ENCODE measurements around the gene FGF22.

Gene FGF22

DNA sequence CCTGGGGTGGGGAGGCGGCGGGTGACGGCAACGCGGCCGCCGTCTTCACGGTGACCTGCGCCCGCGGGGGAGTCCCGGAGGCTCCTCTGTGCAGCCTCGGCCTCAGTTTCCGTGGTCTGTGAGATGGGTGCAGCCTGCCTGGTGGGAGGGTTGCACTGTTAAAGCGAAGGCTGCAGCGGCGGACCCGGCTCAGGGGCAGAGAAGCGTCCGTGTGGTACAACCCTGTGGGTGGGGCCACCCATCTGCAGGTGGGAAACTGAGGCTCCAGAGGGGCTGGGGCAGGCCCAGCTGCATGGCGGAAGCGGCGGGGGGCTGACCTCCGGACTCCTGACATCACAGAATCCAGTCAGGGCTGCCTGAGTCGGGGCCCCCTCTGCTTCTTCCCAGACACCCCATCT lies 481 bp downstream of the FGF22 start:
- H3K36me3 ChIP-seq (ENCODE audit: control insufficient read depth in 1 of 2, insufficient read depth in 2 of 2, low read length in 2 of 2): peaks cover 0 to 6% of the 10 kb centered on the region in 2 donors
- no peak overlapping the region for H3K27ac ChIP-seq (ENCODE audit: low read length)
- no peaks in the 10 kb centered on the region for H3K27me3 ChIP-seq (ENCODE audit: low read depth, low read length)
- H3K4me1 ChIP-seq (ENCODE audit: control insufficient read depth in 1 of 2, insufficient read depth in 2 of 2, low read length in 2 of 2): peaks cover 0 to 11% of the 10 kb centered on the region in 2 donors
- peak overlapping the region in 1 of 2 donors; percentile 47 for H3K4me3 ChIP-seq (ENCODE audit: low read depth in 1 of 2, low read length in 2 of 2)
- H3K9me3 ChIP-seq (ENCODE audit: control insufficient read depth in 1 of 2, low read length in 2 of 2): no peaks in the 10 kb centered on the region

DNA sequence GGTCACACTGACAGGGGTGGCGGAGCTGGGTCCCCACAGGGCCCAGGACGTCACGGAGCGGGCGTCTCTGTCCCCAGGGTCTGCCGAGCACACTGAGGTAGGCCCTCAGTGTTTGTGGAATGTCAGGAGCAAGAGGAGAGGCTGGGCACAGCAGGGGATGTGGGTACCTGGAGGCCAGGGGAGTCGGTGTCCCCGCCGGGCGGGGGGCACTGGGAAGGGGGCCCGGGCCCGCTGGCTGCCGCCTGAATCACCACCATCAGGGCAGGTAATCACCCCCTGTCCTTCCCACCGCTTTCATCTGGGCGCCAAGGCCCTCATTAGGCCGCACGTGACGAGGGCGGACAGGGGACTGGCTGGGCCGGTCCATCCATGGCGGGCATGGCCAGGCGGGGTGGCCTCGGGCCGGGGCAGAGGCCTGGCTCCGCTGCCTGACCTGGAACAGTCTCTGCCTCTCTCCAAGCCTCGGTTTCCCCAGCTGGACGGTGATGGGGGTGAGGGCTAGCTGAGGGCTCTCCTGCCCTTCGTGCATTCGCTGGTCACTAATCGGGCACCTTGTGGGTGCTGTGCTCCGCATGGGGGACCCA lies 1.0 kb downstream of the FGF22 start:
- peaks cover 0 to 6% of the 10 kb centered on the region in 2 donors for H3K36me3 ChIP-seq (ENCODE audit: control insufficient read depth in 1 of 2, insufficient read depth in 2 of 2, low read length in 2 of 2)
- no peak overlapping the region for H3K27ac ChIP-seq (ENCODE audit: low read length)
- no peaks in the 10 kb centered on the region for H3K9me3 ChIP-seq (ENCODE audit: control insufficient read depth in 1 of 2, low read length in 2 of 2)
- H3K27me3 ChIP-seq (ENCODE audit: low read depth, low read length): no peaks in the 10 kb centered on the region
- peaks cover 0 to 11% of the 10 kb centered on the region in 2 donors for H3K4me1 ChIP-seq (ENCODE audit: control insufficient read depth in 1 of 2, insufficient read depth in 2 of 2, low read length in 2 of 2)
- no peak overlapping the region for H3K4me3 ChIP-seq (ENCODE audit: low read depth in 1 of 2, low read length in 2 of 2)

DNA sequence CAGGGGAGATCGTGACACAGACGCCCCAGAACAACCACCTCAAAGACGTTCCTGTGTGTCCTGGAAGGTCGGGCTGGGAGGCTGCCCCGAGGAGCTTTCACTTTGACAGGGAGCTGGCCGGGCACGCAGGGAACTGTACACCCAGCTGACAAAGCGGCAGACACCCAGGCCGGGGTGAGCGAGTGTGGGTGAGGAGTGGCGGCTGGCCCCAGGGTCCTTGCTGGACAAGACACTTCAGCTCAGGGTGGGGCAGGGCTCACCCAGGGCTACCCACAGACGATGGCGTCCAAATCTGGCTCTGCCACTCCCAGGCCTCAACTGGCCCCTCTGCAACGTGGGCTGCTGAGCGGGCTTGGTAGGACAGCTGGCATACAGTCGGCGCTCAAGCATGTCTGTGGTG lies 2.0 kb downstream of the FGF22 start:
- H3K4me1 ChIP-seq (ENCODE audit: control insufficient read depth in 1 of 2, insufficient read depth in 2 of 2, low read length in 2 of 2): peaks cover 0 to 11% of the 10 kb centered on the region in 2 donors
- no peaks in the 10 kb centered on the region for H3K27me3 ChIP-seq (ENCODE audit: low read depth, low read length)
- H3K36me3 ChIP-seq (ENCODE audit: control insufficient read depth in 1 of 2, insufficient read depth in 2 of 2, low read length in 2 of 2): peaks cover 0 to 13% of the 10 kb centered on the region in 2 donors
- H3K9me3 ChIP-seq (ENCODE audit: control insufficient read depth in 1 of 2, low read length in 2 of 2): no peaks in the 10 kb centered on the region
- no peak overlapping the region for H3K27ac ChIP-seq (ENCODE audit: low read length)
- H3K4me3 ChIP-seq (ENCODE audit: low read depth in 1 of 2, low read length in 2 of 2): no peak overlapping the region

DNA sequence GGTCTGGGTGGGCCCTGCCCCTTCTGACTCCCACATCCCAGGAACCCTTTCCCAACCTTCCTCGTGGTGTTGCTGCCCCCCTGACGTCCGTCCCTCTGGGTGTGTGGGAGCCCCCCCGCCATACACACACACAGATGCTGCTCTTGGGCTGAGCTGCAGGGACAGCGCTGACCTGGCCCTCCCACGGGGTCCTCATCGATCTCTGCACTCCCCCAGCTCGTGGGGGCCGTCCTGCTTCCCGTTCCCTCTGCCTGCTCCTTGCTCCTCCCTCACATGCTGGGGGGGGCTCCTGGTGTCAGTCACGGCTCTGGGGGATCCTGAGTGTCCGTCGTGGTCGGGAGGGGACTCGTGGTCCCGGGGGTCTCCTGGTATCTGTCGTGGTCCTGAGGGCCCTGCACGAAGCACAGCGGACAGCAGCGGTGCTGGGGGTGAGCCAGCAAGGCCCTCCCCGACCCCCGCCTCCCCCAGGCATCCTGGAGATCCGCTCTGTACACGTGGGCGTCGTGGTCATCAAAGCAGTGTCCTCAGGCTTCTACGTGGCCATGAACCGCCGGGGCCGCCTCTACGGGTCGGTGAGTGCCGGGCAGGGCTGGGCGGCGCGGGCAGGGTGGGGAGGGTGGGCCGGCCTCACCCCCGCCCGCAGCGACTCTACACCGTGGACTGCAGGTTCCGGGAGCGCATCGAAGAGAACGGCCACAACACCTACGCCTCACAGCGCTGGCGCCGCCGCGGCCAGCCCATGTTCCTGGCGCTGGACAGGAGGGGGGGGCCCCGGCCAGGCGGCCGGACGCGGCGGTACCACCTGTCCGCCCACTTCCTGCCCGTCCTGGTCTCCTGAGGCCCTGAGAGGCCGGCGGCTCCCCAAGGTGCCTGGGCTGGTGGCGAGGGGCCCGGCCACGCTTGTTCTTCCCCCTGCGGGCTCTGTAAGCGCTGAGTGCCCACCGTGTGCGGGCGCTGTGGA lies 3.4 kb downstream of the FGF22 start:
- Histone ChIP-seq H3K36me3 (ENCODE audit: control insufficient read depth in 1 of 2, insufficient read depth in 2 of 2, low read length in 2 of 2) (peaks cover 0 to 25% of the 10 kb centered on the region in 2 donors), H3K9me3 (ENCODE audit: control insufficient read depth in 1 of 2, low read length in 2 of 2) (no peaks in the 10 kb centered on the region), H3K4me1 (ENCODE audit: control insufficient read depth in 1 of 2, insufficient read depth in 2 of 2, low read length in 2 of 2) (peaks cover 0 to 11% of the 10 kb centered on the region in 2 donors), H3K27ac (ENCODE audit: low read length) (no peak overlapping the region), H3K4me3 (ENCODE audit: low read depth in 1 of 2, low read length in 2 of 2) (no peak overlapping the region), H3K27me3 (ENCODE audit: low read depth, low read length) (no peaks in the 10 kb centered on the region)

DNA sequence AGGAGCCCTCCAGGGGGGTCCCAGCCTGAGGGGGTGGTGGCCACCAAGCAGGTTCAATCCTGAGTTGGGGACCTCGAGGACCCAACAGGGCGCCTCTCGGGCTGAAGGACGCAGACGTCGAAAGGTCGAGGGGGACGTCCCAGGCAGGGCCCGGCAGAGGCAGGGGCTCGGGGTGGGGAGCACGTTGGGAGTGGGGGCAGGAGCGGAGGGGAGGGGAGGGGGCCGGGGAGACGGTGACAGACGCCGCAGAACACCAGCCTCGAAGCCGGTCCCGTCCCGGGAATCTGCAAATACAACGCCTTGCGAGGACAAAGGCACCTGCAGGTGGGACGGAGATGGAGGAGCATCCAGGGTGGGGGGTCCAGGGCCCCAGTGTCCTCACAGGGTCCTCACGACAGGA lies 4.1 kb downstream of the FGF22 start:
- Histone ChIP-seq H3K36me3 (ENCODE audit: control insufficient read depth in 1 of 2, insufficient read depth in 2 of 2, low read length in 2 of 2) (peaks cover 0 to 31% of the 10 kb centered on the region in 2 donors), H3K9me3 (ENCODE audit: control insufficient read depth in 1 of 2, low read length in 2 of 2) (no peaks in the 10 kb centered on the region)

DNA sequence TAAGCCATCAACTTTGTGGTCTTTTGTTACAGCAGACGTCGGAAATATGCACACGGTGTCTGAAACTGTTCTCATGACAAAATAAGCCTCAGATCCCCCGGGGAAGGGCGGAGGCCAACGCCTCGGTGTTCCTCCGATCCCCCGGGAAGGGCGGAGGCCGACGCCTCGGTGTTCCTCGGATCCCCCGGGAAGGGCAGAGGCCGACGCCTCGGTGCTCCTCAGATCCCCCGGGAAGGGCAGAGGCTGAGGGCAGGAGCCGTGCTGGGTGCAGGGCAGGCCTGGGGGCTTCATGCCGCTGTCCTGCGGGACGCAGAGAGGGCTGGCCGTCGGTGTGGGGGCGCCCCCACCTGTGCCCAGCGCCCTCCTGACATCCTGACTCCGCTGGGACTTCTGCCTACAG lies 4.7 kb downstream of the FGF22 start:
- H3K27me3 ChIP-seq (ENCODE audit: low read depth, low read length): no peaks in the 10 kb centered on the region
- no peak overlapping the region for H3K4me3 ChIP-seq (ENCODE audit: low read depth in 1 of 2, low read length in 2 of 2)
- peaks cover 0 to 1% of the 10 kb centered on the region in 2 donors for H3K4me1 ChIP-seq (ENCODE audit: control insufficient read depth in 1 of 2, insufficient read depth in 2 of 2, low read length in 2 of 2)
- no peaks in the 10 kb centered on the region for H3K9me3 ChIP-seq (ENCODE audit: control insufficient read depth in 1 of 2, low read length in 2 of 2)
- no peak overlapping the region for H3K27ac ChIP-seq (ENCODE audit: low read length)
- H3K36me3 ChIP-seq (ENCODE audit: control insufficient read depth in 1 of 2, insufficient read depth in 2 of 2, low read length in 2 of 2): peaks cover 0 to 37% of the 10 kb centered on the region in 2 donors

More for the DNA sequence above, 4.1 kb downstream of the FGF22 start:
- Histone ChIP-seq H3K27me3 (ENCODE audit: low read depth, low read length) (no peaks in the 10 kb centered on the region), H3K4me1 (ENCODE audit: control insufficient read depth in 1 of 2, insufficient read depth in 2 of 2, low read length in 2 of 2) (peaks cover 0 to 7% of the 10 kb centered on the region in 2 donors), H3K27ac (ENCODE audit: low read length) (no peak overlapping the region), H3K4me3 (ENCODE audit: low read depth in 1 of 2, low read length in 2 of 2) (no peak overlapping the region)

DNA sequence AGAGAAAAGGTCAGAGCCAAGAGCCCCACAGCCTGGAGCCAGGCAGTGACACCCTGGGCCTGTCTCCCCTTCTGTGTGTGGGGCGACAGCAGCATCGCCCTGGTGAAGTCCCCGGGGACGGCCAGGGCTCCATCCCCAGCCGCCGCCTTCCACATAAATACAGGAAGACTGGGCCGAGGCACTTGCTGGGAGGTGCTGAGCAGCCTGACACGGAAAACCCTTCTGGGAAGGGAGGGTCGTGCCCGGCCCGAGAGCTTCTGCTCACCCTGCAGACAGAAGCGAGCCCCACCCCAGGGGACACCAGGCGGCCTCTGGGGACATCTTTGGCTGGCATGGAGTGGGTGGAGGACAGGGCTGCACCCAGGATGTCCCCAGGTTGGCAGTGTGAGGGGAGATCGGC lies 5.1 kb downstream of the FGF22 start:
- H3K27ac ChIP-seq (ENCODE audit: low read length): no peak overlapping the region
- peaks cover 0 to 41% of the 10 kb centered on the region in 2 donors for H3K36me3 ChIP-seq (ENCODE audit: control insufficient read depth in 1 of 2, insufficient read depth in 2 of 2, low read length in 2 of 2)
- no peaks in the 10 kb centered on the region for H3K4me1 ChIP-seq (ENCODE audit: control insufficient read depth in 1 of 2, insufficient read depth in 2 of 2, low read length in 2 of 2)
- no peak overlapping the region for H3K4me3 ChIP-seq (ENCODE audit: low read depth in 1 of 2, low read length in 2 of 2)
- no peaks in the 10 kb centered on the region for H3K27me3 ChIP-seq (ENCODE audit: low read depth, low read length)
- no peaks in the 10 kb centered on the region for H3K9me3 ChIP-seq (ENCODE audit: control insufficient read depth in 1 of 2, low read length in 2 of 2)

DNA sequence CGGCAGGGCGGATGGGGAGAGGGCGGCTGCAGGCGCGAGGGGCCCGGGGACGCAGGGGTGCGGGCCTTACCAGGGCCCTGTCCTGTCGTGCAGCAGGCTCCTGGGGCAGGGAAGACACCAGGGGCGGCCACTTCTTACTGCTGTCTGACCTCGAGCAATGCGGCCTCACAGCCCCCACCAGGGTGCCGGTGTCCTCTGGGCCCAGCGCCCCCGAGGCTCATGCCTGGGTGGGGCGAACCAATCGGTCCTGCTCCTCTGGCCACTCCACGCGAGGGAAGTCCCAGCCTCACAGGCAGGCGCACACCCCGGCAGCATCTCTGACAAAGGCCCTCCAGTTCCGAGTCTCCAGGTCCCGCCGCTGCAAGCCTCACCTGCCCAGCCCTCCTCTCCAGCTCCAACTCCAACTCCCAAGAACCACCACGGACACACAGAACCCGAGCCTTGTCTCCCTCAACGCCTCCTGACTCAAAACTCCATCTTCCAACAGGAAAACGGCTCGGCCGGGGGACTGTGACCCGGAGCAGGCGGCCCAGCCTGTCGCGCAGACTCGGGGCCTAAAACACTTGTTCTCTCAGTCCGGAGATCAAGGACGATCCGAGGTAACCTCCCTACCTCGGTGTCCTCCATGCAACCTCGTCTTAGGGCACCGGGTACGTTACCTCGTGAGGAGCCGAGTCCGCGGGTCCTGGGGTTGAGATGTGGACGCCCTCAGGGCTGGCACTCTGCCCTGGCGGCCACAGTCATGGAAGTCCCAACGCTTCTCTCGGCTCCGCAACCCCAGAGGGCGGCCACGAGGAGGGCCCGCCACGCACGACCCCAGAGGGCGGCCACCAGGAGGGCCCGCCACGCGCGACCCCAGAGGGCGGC lies 6.5 kb downstream of the FGF22 start:
- Histone ChIP-seq H3K4me1 (ENCODE audit: control insufficient read depth in 1 of 2, insufficient read depth in 2 of 2, low read length in 2 of 2) (no peaks in the 10 kb centered on the region), H3K27ac (ENCODE audit: low read length) (no peak overlapping the region), H3K9me3 (ENCODE audit: control insufficient read depth in 1 of 2, low read length in 2 of 2) (no peaks in the 10 kb centered on the region), H3K4me3 (ENCODE audit: low read depth in 1 of 2, low read length in 2 of 2) (no peak overlapping the region), H3K36me3 (ENCODE audit: control insufficient read depth in 1 of 2, insufficient read depth in 2 of 2, low read length in 2 of 2) (peaks cover 0 to 47% of the 10 kb centered on the region in 2 donors), H3K27me3 (ENCODE audit: low read depth, low read length) (no peaks in the 10 kb centered on the region)

DNA sequence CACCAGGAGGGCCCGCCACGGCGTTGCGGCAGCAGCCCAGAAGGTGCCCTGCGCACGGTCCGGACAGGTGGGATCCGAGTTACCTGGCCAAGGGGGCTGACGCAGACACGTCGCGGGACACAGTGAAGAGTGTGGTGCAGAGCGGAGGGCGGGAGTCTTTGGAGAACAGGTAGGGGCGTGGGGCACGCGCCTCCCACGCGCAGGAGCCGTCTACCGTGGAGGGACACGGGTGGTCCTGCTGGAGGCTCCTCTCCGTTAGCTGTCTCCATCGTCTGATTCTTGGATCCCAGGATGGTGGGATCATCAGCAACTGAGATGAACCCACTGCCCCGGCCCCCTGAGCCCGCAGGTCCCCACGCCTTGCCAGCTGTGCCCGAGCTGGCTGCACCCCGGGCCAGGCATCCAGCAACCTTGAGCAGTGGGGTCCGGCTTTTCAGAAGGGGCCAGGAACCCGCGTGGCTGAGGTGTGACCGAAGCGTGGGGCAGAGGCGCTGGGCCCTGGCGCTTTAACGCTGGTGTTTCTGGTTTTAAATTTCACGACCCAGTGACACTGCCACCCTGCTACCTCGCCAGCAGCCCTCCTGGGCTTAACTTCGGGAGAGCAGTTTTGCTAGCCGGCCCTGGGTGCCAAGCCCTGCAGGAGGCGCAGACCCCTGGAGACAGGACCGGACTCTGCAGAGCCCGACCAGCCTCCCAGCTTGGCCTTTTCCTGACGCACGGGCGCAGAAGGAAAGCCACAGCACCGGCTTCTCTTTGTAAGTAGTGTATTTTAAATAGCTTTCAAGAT lies 7.3 kb downstream of the FGF22 start:
- Histone ChIP-seq H3K4me3 (ENCODE audit: low read depth in 1 of 2, low read length in 2 of 2) (no peak overlapping the region), H3K27me3 (ENCODE audit: low read depth, low read length) (no peaks in the 10 kb centered on the region), H3K9me3 (ENCODE audit: control insufficient read depth in 1 of 2, low read length in 2 of 2) (no peaks in the 10 kb centered on the region), H3K4me1 (ENCODE audit: control insufficient read depth in 1 of 2, insufficient read depth in 2 of 2, low read length in 2 of 2) (no peaks in the 10 kb centered on the region), H3K36me3 (ENCODE audit: control insufficient read depth in 1 of 2, insufficient read depth in 2 of 2, low read length in 2 of 2) (peaks cover 0 to 56% of the 10 kb centered on the region in 2 donors), H3K27ac (ENCODE audit: low read length) (no peak overlapping the region)

DNA sequence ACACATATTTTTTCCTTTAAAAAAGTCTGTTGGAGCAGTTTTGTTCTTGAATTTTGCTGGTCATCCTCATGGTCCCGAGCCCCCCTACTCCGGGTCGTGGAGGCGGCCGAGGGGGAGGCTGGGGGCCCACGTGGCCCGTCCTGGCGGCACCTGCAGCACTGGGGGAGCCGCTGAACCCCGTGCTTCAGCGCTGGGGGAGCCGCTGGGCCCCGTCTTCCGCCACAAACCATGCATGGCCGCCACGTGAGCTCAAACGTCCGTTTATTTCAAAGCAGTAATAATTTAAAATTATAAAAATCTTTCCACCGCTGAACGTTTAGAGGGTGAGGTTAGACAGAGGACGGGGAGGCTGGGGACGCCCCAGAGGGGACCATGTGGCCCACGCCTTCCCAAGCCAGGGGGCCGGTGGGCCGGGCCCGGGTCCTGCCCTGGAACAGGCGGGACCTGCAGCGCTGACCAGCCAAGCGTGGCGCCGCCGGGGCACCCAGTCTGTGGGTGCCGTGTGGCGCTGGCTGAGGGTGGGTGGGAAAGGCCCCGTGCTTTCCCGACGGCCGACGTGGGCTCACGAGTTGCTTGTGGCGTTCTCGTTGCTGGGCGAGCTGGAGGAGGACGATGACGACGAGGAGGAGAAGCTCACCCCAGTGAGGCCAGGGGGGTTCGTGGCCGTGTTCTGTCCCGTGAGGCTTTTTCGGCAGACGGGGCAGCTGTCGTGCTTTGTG lies 8.0 kb downstream of the FGF22 start:
- Histone ChIP-seq H3K4me1 (ENCODE audit: control insufficient read depth in 1 of 2, insufficient read depth in 2 of 2, low read length in 2 of 2) (no peaks in the 10 kb centered on the region), H3K27ac (ENCODE audit: low read length) (no peak overlapping the region), H3K36me3 (ENCODE audit: control insufficient read depth in 1 of 2, insufficient read depth in 2 of 2, low read length in 2 of 2) (peaks cover 0 to 61% of the 10 kb centered on the region in 2 donors), H3K27me3 (ENCODE audit: low read depth, low read length) (no peaks in the 10 kb centered on the region), H3K4me3 (ENCODE audit: low read depth in 1 of 2, low read length in 2 of 2) (no peak overlapping the region), H3K9me3 (ENCODE audit: control insufficient read depth in 1 of 2, low read length in 2 of 2) (no peaks in the 10 kb centered on the region)
